GM13976 (cell line): ENCODE results near the gene NT5C2.

ENCODE experiments used
- DNase-seq: peaks from one replicate; pipeline ENCODE4 v3.0.0; 2012; ENCODE audit warnings: low spot score
- in situ Hi-C: fragments of 300-500 bp; cut with MboI; formaldehyde crosslinking; loops from one replicate; pipeline ENCODE4 v1.12.0; 2022; ENCODE audit warnings: low sequenced_read_pairs, mixed read lengths, inconsistent platforms; ENCODE audit not compliant: unreplicated experiment
- TF ChIP-seq, protein P1 (sequence below): IDR thresholded peaks from 2 replicates; pipeline ENCODE4 v1.5.1; 2012; ENCODE audit warnings: borderline replicate concordance, mild to moderate bottlenecking; ENCODE audit not compliant: insufficient read depth; ENCODE audit errors: extremely low read depth, missing control alignments, control extremely low read depth

The NT5C2 gene

DNA sequence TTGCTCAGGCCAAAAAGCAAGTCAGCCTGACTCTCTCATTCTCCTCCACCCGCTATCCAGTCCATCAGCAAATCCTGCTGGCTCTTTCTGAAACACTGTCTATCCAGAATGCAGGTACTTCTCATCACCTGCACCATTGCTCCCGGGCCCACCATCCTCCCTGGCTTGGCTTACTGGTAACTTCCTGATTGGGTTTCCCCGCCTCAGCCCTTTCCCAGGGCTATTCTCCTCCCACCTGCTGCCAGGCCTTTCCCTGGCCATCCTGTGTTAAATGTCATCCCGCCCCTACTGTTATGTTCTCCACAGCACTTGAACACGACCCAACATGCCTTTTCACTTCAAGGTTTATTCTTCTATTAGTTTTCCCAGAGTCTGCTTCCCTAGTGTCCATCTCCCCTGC lies 150.9 kb downstream of the NT5C2 start:
- in situ Hi-C loops, result loop anchor here (10.0 kb wide), 1 partner anchor 117 kb away; no protein-coding TSS in a partner anchor
- DNase-seq, result no peak
- TF ChIP-seq, protein P1, sequence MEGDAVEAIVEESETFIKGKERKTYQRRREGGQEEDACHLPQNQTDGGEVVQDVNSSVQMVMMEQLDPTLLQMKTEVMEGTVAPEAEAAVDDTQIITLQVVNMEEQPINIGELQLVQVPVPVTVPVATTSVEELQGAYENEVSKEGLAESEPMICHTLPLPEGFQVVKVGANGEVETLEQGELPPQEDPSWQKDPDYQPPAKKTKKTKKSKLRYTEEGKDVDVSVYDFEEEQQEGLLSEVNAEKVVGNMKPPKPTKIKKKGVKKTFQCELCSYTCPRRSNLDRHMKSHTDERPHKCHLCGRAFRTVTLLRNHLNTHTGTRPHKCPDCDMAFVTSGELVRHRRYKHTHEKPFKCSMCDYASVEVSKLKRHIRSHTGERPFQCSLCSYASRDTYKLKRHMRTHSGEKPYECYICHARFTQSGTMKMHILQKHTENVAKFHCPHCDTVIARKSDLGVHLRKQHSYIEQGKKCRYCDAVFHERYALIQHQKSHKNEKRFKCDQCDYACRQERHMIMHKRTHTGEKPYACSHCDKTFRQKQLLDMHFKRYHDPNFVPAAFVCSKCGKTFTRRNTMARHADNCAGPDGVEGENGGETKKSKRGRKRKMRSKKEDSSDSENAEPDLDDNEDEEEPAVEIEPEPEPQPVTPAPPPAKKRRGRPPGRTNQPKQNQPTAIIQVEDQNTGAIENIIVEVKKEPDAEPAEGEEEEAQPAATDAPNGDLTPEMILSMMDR, result no peak

DNA sequence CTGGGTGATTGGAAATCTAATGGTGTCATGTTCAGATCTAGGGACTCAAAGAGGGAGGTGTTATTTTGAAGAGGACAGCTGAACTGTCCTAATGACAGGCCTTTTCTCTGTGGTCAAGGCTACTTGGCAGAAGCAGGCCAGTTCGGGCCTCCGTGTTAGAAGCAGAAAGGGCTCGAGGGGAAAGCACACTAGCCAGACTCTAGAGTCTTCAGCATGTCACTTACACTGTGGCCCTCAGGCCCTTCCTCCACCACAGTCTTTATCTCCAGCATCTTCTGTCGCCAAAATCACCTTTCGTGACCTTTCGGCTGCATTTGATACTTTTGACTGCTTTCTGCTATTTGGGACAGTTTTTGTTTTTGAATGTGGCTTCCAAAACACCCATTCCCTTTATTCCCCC lies 151.7 kb downstream of the NT5C2 start:
- in situ Hi-C loops, result loop anchor here (10.0 kb wide), 1 partner anchor 117 kb away; no protein-coding TSS in a partner anchor
- TF ChIP-seq, protein P1, result no peak
- DNase-seq, result no peak

DNA sequence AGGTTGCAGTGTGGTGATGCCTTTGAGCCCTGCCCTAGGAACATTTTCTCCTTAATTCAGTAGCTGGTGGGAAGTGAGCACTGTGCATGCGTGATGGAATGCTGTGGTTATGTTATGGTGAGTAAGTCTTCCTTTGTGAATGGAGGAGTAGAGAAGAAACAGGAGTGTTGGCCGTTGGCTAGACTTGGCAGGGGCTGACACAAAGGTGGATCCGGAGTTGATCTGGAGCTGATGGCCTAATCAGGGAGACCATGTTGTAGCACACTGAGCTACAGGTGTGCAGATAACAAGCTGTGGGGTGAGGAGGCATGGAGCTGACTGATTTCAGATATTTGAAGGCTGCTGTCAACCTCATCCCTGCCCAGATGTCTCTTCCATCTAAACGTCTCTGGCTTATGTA lies 152.7 kb downstream of the NT5C2 start:
- TF ChIP-seq, protein P1, result no peak
- in situ Hi-C loops, result loop anchor here (10.0 kb wide), 1 partner anchor 116 kb away; no protein-coding TSS in a partner anchor
- DNase-seq, result no peak

DNA sequence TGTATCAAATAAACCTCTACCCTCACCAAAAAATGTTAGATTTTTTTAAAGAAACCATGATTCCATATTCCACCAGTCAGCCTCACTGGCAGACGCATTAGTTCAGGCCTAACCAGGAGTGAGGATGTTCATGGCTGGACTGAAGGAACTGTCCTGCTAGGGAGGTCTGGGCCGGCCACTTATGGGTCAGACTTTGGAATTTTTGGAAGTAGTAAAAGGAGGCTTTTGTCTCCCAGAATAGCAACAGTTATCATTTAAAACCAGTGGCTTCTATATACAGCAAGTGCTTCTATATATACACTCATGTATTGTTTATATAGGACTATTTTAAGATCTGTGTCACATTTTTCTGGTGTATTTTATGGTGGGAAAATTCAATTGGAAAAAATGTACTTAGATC lies 154.5 kb downstream of the NT5C2 start:
- DNase-seq, result no peak
- in situ Hi-C loops, result no loop called here
- TF ChIP-seq, protein P1, result no peak
